CD4-positive, alpha-beta T cell treated with Interleukin-15 for 4 hours (primary cell): ENCODE results near the gene VAC14.
"Not testable (repeated sequence)": the region's sequence is repeated elsewhere in the genome, so short reads cannot be mapped to it uniquely, and the experiment has no call there.

Source experiments
- DNase-seq: peaks from one replicate; pipeline ENCODE4 v3.0.0-alpha.2; 2020; ENCODE audit warnings: low spot score

VAC14 gene

GRCh38 chr16:70680495-70681381, 120.2 kb downstream of the VAC14 start:
- no peak for DNase-seq

GRCh38 chr16:70679671-70680494, 121.1 kb downstream of the VAC14 start:
- no peak for DNase-seq

- no peak for DNase-seq
Observed at GRCh38 chr16:70678898-70679670, 121.9 kb downstream of the VAC14 start.

- no peak for DNase-seq
Observed at GRCh38 chr16:70678121-70678897, 122.6 kb downstream of the VAC14 start.

GRCh38 chr16:70677499-70678120, 123.3 kb downstream of the VAC14 start:
- DNase-seq, result no peak

- DNase-seq, result no peak
Observed at GRCh38 chr16:70676675-70677498, 124.1 kb downstream of the VAC14 start.

GRCh38 chr16:70675851-70676513, 125.0 kb downstream of the VAC14 start:
- DNase-seq, result no peak

- DNase-seq, result no peak
Observed at GRCh38 chr16:70674221-70675014, 126.5 kb downstream of the VAC14 start.

GRCh38 chr16:70670938-70671337, 130.0 kb downstream of the VAC14 start:
- not testable (repeated sequence) for DNase-seq

- DNase-seq, result no peak
Observed at GRCh38 chr16:70670175-70670574, 130.8 kb downstream of the VAC14 start.

GRCh38 chr16:70665806-70666735, 134.9 kb downstream of the VAC14 start:
- DNase-seq, result no peak

- no peak for DNase-seq
Observed at GRCh38 chr16:70665113-70665694, 135.8 kb downstream of the VAC14 start.

- no peak for DNase-seq
Observed at GRCh38 chr16:70664325-70665112, 136.4 kb downstream of the VAC14 start.

- DNase-seq, result no peak
Observed at GRCh38 chr16:70663524-70664324, 137.2 kb downstream of the VAC14 start.

GRCh38 chr16:70662991-70663523, 137.9 kb downstream of the VAC14 start:
- DNase-seq, result no peak
